C4-2B (cell line): ENCODE results near the gene TAOK3.

Source experiments
- CTCF ChIP-seq: fragments of 450-650 bp; conservative IDR thresholded peaks from 2 replicates; pipeline ENCODE4 v1.5.1; 2017; ENCODE audit warnings: mild to moderate bottlenecking
- ZFX ChIP-seq: fragments of 450-650 bp; IDR thresholded peaks from 2 replicates; pipeline ENCODE4 v1.6.1; 2017

- TF ChIP-seq CTCF (no peak), ZFX (no peak)
Measured at GRCh38 chr12:118290130-118290529, 82.6 kb downstream of the TAOK3 start.
